ENCODE results near the gene SHROOM3. TPM values are rescaled to one million over a fixed set of nuclear protein-coding genes. Genes with fewer than 3 reads are reported as not detected.

Gene SHROOM3
- total RNA-seq, 1 donor from 2014 or later: 192 TPM

- no peaks in the 10 kb centered on the region for H3K27me3 ChIP-seq
- H3K27ac ChIP-seq: peak overlapping the region in 1 of 2 donors; percentile 28
- intact Hi-C loops (cut with DNase I): no loop called here
- peaks cover 3 to 22% of the 10 kb centered on the region in 2 donors for H3K4me1 ChIP-seq
- no peak for TF ChIP-seq CTCF (IDR thresholded peaks at IDR 0.05)
- no peaks in the 10 kb centered on the region for H3K36me3 ChIP-seq
- DNase-seq (ENCODE audit: low spot score in 2 of 2): no peak
- H3K4me3 ChIP-seq: no peak overlapping the region
- H3K9me3 ChIP-seq: no peaks in the 10 kb centered on the region
These were observed 216.6 kb downstream of the SHROOM3 start for GRCh38 chr4:76651616-76652015.

- intact Hi-C loops (cut with DNase I): no loop called here
- no peaks in the 10 kb centered on the region for H3K27me3 ChIP-seq
- peaks cover 3 to 27% of the 10 kb centered on the region in 2 donors for H3K4me1 ChIP-seq
- peak overlapping the region in 1 of 2 donors; percentile 28 for H3K27ac ChIP-seq
- TF ChIP-seq CTCF (IDR thresholded peaks at IDR 0.05): no peak
- H3K4me3 ChIP-seq: no peak overlapping the region
- H3K9me3 ChIP-seq: no peaks in the 10 kb centered on the region
- DNase-seq (ENCODE audit: low spot score in 2 of 2): no peak
- H3K36me3 ChIP-seq: no peaks in the 10 kb centered on the region
These were observed 217.4 kb downstream of the SHROOM3 start for GRCh38 chr4:76652389-76652788.

- DNase-seq (ENCODE audit: low spot score in 2 of 2): no peak
- Histone ChIP-seq H3K27me3 (no peaks in the 10 kb centered on the region), H3K4me1 (peaks cover 10 to 35% of the 10 kb centered on the region in 2 donors), H3K36me3 (no peaks in the 10 kb centered on the region), H3K9me3 (no peaks in the 10 kb centered on the region), H3K4me3 (no peak overlapping the region), H3K27ac (peak overlapping the region; percentile 76 to 80)
- TF ChIP-seq CTCF (IDR thresholded peaks at IDR 0.05): no peak
- intact Hi-C loops (cut with DNase I): loop anchor here (2.0 kb wide), 1 partner anchor 17 kb away; no protein-coding TSS in a partner anchor
These were observed 219.1 kb downstream of the SHROOM3 start for GRCh38 chr4:76654084-76654483.

GRCh38 chr4:76654791-76655190 lies 219.8 kb downstream of the SHROOM3 start:
- DNase-seq (ENCODE audit: low spot score in 2 of 2): no peak
- peak overlapping the region; percentile 76 to 80 for H3K27ac ChIP-seq

GRCh38 chr4:76655566-76656479 lies 220.8 kb downstream of the SHROOM3 start:
- Histone ChIP-seq H3K36me3 (no peaks in the 10 kb centered on the region), H3K27me3 (no peaks in the 10 kb centered on the region), H3K27ac (peak overlapping the region; percentile 76 to 80), H3K4me1 (peaks cover 10 to 40% of the 10 kb centered on the region in 2 donors), H3K9me3 (no peaks in the 10 kb centered on the region), H3K4me3 (no peak overlapping the region)
- DNase-seq (ENCODE audit: low spot score in 2 of 2): peak in 1 of 2 donors; percentile 69
- TF ChIP-seq CTCF (IDR thresholded peaks at IDR 0.05): no peak
- intact Hi-C loops (cut with DNase I): loop anchor here (2.0 kb wide), 2 partner anchors 19 to 55 kb away; no protein-coding TSS in a partner anchor

More at GRCh38 chr4:76654791-76655190, 219.8 kb downstream of the SHROOM3 start:
- TF ChIP-seq CTCF (IDR thresholded peaks at IDR 0.05): no peak
- intact Hi-C loops (cut with DNase I): loop anchor here (2.0 kb wide), 1 partner anchor 18 kb away; no protein-coding TSS in a partner anchor
- no peaks in the 10 kb centered on the region for H3K27me3 ChIP-seq
- peaks cover 10 to 40% of the 10 kb centered on the region in 2 donors for H3K4me1 ChIP-seq
- H3K9me3 ChIP-seq: no peaks in the 10 kb centered on the region
- H3K4me3 ChIP-seq: no peak overlapping the region
- H3K36me3 ChIP-seq: no peaks in the 10 kb centered on the region

All from ascending aorta (tissue), 2 donors.